ENCODE data around the gene SORCS2.

The SORCS2 gene

DNA sequence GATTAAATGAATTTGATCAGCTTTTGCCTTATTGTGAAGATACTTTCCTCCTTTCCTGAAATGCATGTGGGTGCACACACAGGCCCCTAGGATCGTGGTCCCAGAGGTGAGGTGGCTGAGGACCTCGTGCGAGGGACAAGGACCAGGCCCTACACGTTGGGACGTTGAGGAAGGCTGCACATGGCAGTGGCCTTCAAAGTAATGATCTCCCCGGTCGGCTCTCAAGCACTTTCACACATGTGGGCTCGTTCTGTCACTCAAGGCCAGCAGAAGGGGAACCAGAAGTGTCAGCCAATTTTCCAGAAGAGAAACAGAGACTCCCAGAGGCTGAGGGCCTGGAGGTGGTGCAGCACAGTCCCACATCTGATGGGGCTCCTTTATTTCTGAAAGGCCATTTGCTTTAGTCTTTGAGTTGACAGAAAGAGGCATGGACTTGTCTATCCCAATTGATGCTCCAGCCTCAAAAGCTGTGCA, 550.5 kb downstream of the SORCS2 start:
- ChIA-PET POLR2A (no interaction called here), CTCF (interaction anchor here (0.6 to 1.0 kb wide), 3 partner anchors 20 to 407 kb away, joined by 3 read pairs; no protein-coding TSS in a partner anchor)
- H3K4me3 ChIP-seq (ENCODE audit: low read depth, low read length) = no peak overlapping the region
- TF ChIP-seq CTCF (IDR thresholded peaks at IDR 0.05; ENCODE audit: insufficient read depth, low read length, missing control alignments) = no peak
- no peak for DNase-seq (ENCODE audit: low read depth, low spot score)

GRCh38 chr4:7744142-7744804, 551.9 kb downstream of the SORCS2 start:
- no peak for TF ChIP-seq CTCF (IDR thresholded peaks at IDR 0.05; ENCODE audit: insufficient read depth, low read length, missing control alignments)
- CTCF ChIA-PET = interaction anchor here (1.0 kb wide), 1 partner anchor 16 kb away, joined by 4 read pairs; no protein-coding TSS in a partner anchor
- POLR2A ChIA-PET = no interaction called here
- DNase-seq (ENCODE audit: low read depth, low spot score) = no peak
- no peak overlapping the region for H3K4me3 ChIP-seq (ENCODE audit: low read depth, low read length)

GRCh38 chr4:7745301-7745885, 553.1 kb downstream of the SORCS2 start:
- H3K4me3 ChIP-seq (ENCODE audit: low read depth, low read length) = no peak overlapping the region
- POLR2A ChIA-PET = no interaction called here
- no peak for TF ChIP-seq CTCF (IDR thresholded peaks at IDR 0.05; ENCODE audit: insufficient read depth, low read length, missing control alignments)
- DNase-seq (ENCODE audit: low read depth, low spot score) = no peak
- CTCF ChIA-PET = no interaction called here

- TF ChIP-seq CTCF (IDR thresholded peaks at IDR 0.05; ENCODE audit: insufficient read depth, low read length, missing control alignments) = no peak
- no peak for DNase-seq (ENCODE audit: low read depth, low spot score)
- ChIA-PET POLR2A (no interaction called here), CTCF (interaction anchor here (1.0 to 1.4 kb wide), 2 partner anchors 26 to 241 kb away, joined by 3 read pairs; no protein-coding TSS in a partner anchor)
- H3K4me3 ChIP-seq (ENCODE audit: low read depth, low read length) = no peak overlapping the region
These were observed 554.2 kb downstream of the SORCS2 start for GRCh38 chr4:7746351-7747061.

DNA sequence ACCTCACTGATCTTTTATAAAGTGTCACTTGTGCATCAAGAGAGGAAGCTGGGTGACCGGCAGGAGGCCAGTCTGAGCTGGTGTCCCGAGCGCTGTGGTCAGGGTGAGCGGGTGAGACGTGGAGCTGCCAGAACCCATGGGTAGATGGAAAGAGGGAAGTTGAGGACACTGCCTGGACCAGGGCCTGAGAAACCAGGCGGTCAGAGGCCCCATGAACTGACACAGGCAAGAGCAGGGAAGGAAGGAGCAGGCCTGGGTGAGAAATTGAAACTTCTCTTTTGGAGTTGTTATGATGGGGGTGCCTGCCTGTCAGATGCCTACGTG, 554.7 kb downstream of the SORCS2 start:
- TF ChIP-seq CTCF (IDR thresholded peaks at IDR 0.05; ENCODE audit: insufficient read depth, low read length, missing control alignments) = no peak
- DNase-seq (ENCODE audit: low read depth, low spot score) = no peak
- CTCF ChIA-PET = interaction anchor here (1.0 to 1.4 kb wide), 2 partner anchors 27 to 240 kb away, joined by 3 read pairs; no protein-coding TSS in a partner anchor

DNA sequence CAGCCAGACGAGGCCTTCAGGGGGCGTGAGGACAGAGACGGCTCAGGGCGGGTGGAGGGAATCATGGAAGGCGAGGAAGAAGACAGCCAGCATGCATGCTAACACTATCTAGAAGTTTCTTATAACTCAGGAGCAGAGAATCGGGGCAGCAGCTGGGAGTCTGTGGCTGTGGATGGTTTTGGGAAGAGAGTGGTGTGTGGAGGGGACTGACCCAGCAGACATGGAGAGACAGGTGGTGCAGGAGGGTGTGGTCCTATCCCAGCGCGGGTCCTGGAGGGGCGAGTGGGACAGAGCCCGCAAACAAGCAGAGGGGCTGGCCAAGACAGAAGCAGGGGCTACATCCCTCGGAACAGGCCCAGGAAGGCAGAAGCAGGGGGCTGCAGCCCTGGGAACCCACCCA, 555.2 kb downstream of the SORCS2 start:
- TF ChIP-seq CTCF (IDR thresholded peaks at IDR 0.05; ENCODE audit: insufficient read depth, low read length, missing control alignments) = no peak
- CTCF ChIA-PET = interaction anchor here (1.0 kb wide), 1 partner anchor 27 kb away, joined by 3 read pairs; no protein-coding TSS in a partner anchor
- H3K4me3 ChIP-seq (ENCODE audit: low read depth, low read length) = no peak overlapping the region
- no peak for DNase-seq (ENCODE audit: low read depth, low spot score)
- POLR2A ChIA-PET = no interaction called here

More for the DNA sequence above, 554.7 kb downstream of the SORCS2 start:
- H3K4me3 ChIP-seq (ENCODE audit: low read depth, low read length) = no peak overlapping the region
- POLR2A ChIA-PET = no interaction called here
